Activated CD4-positive, CD25-positive, alpha-beta regulatory T cell treated with anti-CD3 and anti-CD28 coated beads, Interleukin-2, amount 50 U/mL, for 24 hours (primary cell): ENCODE results near the gene TLCD3B.
"Not testable (repeated sequence)": the region's sequence is repeated elsewhere in the genome, so short reads cannot be mapped to it uniquely, and the experiment has no call there.

Experiments
- ATAC-seq, 2 donors: fragments of 150-1000 bp; cut with Tn5 transposase; one replicate each; pipeline ENCODE4 v1.10.0; 2021; ENCODE audit warnings: mild to moderate bottlenecking in 1 of 2, moderate library complexity in 1 of 2

The TLCD3B gene

GRCh38 chr16:30025156-30025555 lies 5.9 kb downstream of the TLCD3B start:
- ATAC-seq = no peak

DNA sequence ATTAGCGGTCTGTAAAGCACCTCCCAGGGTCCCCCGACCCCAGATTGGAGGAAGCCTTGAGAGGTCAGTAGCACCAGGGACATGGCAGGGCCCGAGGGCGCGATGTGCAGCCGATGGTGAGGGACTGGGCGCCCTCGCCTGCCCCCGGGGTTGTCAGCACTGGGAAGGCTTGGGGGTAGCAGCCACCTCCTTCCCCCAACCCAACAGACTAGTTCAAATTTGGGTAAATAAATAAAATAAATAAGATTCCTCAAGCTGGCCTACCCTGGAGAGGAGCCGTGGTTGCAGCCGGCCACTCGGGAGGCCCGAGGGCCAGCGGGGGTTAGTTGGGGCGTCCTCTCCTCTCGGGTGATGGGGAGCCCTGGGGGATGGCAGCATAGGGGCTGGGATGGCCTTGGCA lies 6.6 kb downstream of the TLCD3B start:
- no peak for ATAC-seq

GRCh38 chr16:30023586-30023985 lies 7.5 kb downstream of the TLCD3B start:
- no peak for ATAC-seq

- ATAC-seq = no peak
Observed at GRCh38 chr16:30022887-30023286, 8.2 kb downstream of the TLCD3B start, which contains the start of gene C16orf92. C16orf92 (plus strand) TSS chr16:30023198; CDS start chr16:30023341, 143 bp downstream.

DNA sequence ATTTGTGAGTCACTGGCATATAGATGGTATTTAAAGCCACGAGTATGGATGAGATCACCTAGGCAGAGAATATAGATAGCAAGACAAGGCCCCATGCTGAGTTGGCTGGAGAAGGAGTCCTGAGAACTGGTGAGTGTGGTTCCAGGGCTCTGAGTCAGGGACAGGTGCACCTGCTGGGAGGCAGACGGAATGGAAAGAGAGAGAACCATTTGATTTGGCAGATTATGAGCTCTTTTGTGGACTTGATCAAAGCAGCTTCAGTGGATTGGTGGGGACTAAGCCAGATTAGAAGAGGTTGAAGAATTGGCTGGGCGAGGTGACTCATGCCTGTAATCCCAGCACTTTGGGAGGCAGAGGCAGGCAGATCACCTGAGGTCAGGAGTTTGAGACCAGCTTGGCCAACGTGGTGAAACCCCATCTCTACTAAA lies 12.3 kb downstream of the TLCD3B start:
- peak; percentile 22 to 27 for ATAC-seq

DNA sequence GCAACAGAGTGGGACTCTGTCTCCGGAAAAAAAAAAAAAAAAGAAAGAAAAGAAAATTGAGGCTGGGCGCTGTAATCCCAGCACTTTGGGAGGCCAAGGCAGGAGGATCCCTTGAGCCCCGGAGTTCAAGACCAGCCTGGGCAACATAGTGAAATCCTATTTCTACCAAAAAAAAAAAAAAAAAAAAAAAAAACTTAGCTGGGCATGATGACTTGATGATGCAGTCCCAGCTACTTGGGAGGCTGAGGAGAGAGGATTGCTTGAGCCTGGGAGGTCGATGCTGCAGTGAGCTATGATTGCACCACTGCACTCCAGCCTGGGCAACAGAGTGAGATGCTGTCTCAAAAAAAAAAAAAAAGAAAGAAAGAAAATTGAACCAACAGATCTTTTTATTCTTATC lies 13.1 kb downstream of the TLCD3B start:
- not testable (repeated sequence) for ATAC-seq

- no peak for ATAC-seq
Observed at GRCh38 chr16:30017277-30017656, 13.8 kb downstream of the TLCD3B start.

GRCh38 chr16:30016555-30017276 lies 14.4 kb downstream of the TLCD3B start:
- ATAC-seq = no peak

DNA sequence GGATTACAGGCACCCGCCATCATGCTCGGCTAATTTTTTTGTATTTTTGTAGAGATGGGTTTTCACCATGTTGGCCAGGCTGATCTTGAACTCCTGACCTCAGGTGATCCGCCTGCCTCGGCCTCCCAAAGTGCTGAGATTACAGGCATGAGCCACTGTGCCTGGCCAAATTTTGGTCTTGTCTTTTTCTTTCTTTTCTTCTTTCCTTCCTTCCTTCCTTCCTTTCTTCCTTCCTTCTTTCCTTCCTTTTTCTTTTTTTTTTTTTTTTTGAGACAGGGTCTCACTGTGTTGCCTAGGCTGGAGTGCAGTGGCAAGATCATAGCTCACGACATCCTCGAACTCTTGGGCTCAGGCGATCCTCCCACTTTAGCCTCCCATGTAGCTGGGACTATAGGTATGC lies 15.6 kb downstream of the TLCD3B start:
- not testable (repeated sequence) for ATAC-seq

DNA sequence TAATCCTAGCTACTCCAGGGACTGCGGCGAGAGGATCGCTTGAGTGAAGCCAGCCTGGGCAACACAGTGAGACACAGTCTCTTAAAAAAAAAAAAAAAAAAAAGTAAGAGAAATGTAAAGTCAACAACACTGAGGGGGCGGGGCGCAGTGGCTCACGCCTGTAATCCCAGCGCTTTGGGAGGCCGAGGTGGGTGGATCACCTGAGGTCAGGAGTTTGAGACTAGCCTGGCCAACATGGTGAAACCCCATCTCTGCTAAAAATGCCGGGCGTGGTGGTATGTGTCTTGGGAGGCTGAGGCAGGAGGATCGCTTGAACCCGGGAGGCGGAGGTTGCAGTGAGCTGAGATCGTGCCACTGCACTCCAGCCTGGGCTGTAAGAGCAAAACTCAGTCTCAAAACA lies 18.5 kb downstream of the TLCD3B start:
- ATAC-seq = not testable (repeated sequence)

GRCh38 chr16:30011714-30012504 lies 19.2 kb downstream of the TLCD3B start:
- ATAC-seq = no peak

DNA sequence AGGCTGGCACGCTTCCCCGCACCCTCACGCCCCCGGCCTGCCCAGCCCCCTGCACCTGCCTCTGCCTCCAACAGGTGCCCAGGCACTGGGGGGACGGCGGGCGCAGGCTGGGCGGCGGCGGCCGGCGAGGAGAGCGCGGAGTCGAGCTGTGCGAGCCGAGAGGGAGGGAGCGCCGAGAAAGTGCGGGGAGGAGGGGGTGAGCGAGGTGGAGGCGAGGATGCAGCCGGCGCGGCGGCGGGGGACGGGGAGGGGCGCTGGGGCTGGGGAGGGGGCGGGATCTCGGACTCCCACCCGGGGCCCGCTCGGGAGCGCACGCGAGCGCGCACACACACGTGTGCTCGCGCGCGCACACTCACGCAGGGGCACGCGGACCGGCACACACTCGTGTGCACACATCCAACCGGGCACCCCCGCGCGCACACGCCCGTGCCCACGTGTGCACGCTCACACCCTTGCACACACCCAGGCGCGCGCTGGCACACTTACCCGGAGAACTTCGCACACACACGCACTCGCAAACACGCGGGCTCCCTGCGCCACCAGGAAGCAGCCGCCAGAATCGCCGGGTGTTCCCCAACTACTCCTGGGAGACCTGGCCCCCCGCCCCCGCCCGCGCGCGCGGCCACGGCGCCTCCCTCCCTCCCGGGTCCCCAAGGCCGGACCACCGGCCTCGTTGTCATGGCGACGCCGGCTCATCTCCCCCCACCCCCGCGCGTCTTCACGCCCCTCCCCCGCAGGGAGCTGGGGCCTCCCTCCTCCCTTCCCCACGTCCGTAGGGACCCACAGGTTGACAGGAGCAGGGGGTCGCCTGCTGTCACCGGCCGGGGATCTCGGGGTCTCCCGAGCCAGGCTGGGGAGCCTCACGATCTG lies 20.0 kb downstream of the TLCD3B start, which contains the start of gene DOC2A:
DOC2A (minus strand) TSS at position 184 of the 870 bp plus-strand sequence. CDS start 805 bp downstream, outside the sequence.
- ATAC-seq = peak; percentile 47 to 62

GRCh38 chr16:30009990-30010843 lies 20.9 kb downstream of the TLCD3B start:
- ATAC-seq = no peak

DNA sequence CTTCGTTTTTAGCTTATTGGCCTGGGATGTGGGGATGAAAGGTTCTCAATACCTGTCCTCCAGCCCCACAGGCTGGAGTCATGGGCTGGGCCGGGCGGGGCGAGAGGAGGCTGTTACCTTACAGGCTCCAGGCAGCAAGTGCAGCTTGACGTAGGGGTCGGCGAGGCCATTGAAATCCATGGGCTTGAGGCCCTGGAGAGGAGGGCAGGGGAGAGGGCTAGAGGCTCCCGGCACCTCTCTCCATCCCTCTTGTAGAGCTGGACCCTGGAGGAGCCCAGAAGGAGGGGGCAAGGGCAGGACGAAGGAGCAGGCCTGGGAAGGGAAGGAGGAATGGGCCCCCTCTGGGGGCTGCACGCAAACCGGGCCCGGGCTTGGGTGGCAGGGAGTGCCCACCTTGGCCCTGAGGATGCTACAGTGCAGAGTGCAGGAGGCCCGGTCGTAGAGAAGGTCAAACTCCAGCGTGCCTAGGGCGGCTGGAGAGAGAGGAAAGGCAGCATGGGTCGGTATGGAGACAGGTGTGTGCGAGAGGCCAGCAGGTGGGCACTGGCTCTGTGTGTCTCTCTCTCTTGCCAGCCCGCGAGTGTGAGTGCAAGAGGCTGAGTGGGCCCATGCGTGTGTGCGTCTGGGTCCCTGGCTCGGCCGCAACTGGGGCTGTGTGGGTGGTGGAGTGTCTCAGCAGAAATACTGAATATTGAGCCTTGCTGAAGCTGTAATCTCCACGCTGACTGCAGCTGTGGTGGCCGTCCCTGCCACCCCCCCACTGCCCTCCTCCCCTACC lies 21.8 kb downstream of the TLCD3B start:
- ATAC-seq = no peak

DNA sequence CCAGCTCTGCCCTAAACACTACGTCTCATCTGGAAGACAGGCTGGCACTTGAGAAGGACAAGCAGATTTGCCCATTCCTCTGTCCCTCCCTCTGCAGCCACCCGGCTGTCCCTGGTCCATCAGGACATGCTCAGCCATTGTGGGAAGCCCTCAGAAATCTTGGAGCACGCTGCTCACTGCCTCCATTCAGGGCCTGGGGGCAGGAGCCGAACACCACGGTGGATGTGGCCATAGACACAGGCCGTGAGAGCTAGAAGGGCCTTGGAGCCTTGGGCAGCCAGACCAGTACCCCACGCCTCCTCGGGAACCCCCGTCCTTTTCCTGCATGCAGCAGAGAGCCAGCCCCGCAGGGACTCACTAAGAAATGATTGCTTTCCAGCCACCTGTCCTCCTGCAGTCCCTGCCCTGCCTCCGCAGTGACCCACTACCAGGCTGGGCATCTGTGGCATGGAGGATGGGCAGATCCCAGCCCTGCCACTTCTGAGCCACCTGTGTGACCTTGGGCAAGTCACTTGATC lies 23.6 kb downstream of the TLCD3B start:
- no peak for ATAC-seq

- ATAC-seq = no peak
Observed at GRCh38 chr16:30006659-30007377, 24.3 kb downstream of the TLCD3B start.

GRCh38 chr16:30006095-30006473 lies 25.0 kb downstream of the TLCD3B start:
- no peak for ATAC-seq

GRCh38 chr16:30005341-30006094 lies 25.6 kb downstream of the TLCD3B start:
- ATAC-seq = peak; percentile 47 to 68

GRCh38 chr16:30004811-30005242 lies 26.2 kb downstream of the TLCD3B start:
- no peak for ATAC-seq
